WTC11 (cell line): ENCODE data around the gene TIGAR.

Experiments
- GTF2I ChIP-seq: fragments of 250-450 bp; sonication (Bioruptor Pico); conservative IDR thresholded peaks from 2 replicates; pipeline ENCODE4 v1.4.0; 2021; ENCODE audit warnings: mild to moderate bottlenecking
- NR1H2 ChIP-seq: sonication (generic); formaldehyde crosslinking; IDR thresholded peaks from 2 replicates; pipeline ENCODE4 v1.9.0; 2021; ENCODE audit warnings: mild to moderate bottlenecking, moderate library complexity, missing genetic modification reagents
- TEAD4 ChIP-seq: sonication (generic); formaldehyde crosslinking; IDR thresholded peaks from 2 replicates; pipeline ENCODE4 v1.8.0; 2022; ENCODE audit warnings: mild to moderate bottlenecking, missing genetic modification reagents
- TF ChIP-seq, protein P1 (sequence below): fragments of 200-600 bp; IDR thresholded peaks from 2 replicates; pipeline ENCODE4 v1.8.0; 2022; ENCODE audit warnings: antibody characterized with exemption

DNA sequence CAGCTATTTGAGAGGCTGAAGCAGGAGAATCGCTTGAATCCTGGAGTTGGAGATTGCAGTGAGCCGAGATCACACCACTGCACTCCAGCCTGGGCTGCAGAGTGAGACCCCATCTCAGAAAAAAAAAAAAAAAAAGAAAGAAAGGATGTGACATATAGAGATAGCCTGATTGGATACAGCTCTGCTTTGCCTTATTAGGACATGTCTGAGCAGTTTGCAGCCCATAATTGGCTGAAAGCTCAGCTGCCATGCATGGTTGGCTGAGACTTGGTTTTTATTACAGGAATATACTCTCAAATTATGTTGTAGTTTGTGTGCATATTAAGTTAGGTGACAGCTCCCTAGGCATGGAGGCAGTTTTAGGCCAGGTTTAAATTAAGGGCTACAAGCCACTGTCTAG is 6.3 kb downstream of the TIGAR start:
- TF ChIP-seq, protein P1, sequence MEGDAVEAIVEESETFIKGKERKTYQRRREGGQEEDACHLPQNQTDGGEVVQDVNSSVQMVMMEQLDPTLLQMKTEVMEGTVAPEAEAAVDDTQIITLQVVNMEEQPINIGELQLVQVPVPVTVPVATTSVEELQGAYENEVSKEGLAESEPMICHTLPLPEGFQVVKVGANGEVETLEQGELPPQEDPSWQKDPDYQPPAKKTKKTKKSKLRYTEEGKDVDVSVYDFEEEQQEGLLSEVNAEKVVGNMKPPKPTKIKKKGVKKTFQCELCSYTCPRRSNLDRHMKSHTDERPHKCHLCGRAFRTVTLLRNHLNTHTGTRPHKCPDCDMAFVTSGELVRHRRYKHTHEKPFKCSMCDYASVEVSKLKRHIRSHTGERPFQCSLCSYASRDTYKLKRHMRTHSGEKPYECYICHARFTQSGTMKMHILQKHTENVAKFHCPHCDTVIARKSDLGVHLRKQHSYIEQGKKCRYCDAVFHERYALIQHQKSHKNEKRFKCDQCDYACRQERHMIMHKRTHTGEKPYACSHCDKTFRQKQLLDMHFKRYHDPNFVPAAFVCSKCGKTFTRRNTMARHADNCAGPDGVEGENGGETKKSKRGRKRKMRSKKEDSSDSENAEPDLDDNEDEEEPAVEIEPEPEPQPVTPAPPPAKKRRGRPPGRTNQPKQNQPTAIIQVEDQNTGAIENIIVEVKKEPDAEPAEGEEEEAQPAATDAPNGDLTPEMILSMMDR, result no peak
- TF ChIP-seq GTF2I (CRISPR knock-in tag) (no peak), TEAD4 (CRISPR knock-in tag) (no peak), NR1H2 (no peak)
